ENCODE data around the gene CDK14. TPM values are rescaled to one million over a fixed set of nuclear protein-coding genes. Genes with fewer than 3 reads are reported as not detected.

CDK14 gene
- total RNA-seq, 5 donors from 2014 or later (not counting 1 experiment from before 2014, with no cell fraction given): 0.86 to 6.6 (median 1.6) TPM

GRCh38 chr7:91162436-91162835 is 566.3 kb downstream of the CDK14 start:
- DNase-seq (no peak), ATAC-seq (replicated peaks in 1 of 4) (no peak)
- H3K4me1 Mint-ChIP-seq: peaks cover 0 to 3% (median 0%) of the 10 kb centered on the region in 3 donors
- no CpG with 5 or more reads among the region's 6 CpGs for whole genome bisulfite sequencing (ENCODE audit: insufficient coverage)
- H3K27me3 Mint-ChIP-seq: no peaks in the 10 kb centered on the region
- Histone ChIP-seq H3K27ac (ENCODE audit: low read length) (no peak overlapping the region), H3K36me3 (ENCODE audit: control insufficient read depth in 2 of 2, extremely low read depth in 1 of 2, insufficient read depth in 1 of 2, low read length in 1 of 2) (no peaks in the 10 kb centered on the region), H3K4me1 (ENCODE audit: control insufficient read depth in 1 of 2, extremely low read depth in 1 of 2, insufficient read depth in 2 of 2, low read length in 2 of 2) (no peaks in the 10 kb centered on the region), H3K4me3 (ENCODE audit: control insufficient read depth in 1 of 2, extremely low read depth in 1 of 2, low read length in 1 of 2) (no peak overlapping the region), H3K27me3 (replicated peaks in 1 of 2; ENCODE audit: control insufficient read depth in 2 of 2, extremely low read depth in 1 of 2, insufficient read depth in 2 of 2, low read length in 1 of 2) (no peaks in the 10 kb centered on the region), H3K9me3 (no peaks in the 10 kb centered on the region)
- no peak overlapping the region for H3K27ac Mint-ChIP-seq
- H3K9me3 Mint-ChIP-seq: no peaks in the 10 kb centered on the region
- POLR2A ChIA-PET: no interaction called here
- no peak overlapping the region for H3K4me3 Mint-ChIP-seq
- H3K36me3 Mint-ChIP-seq: no peaks in the 10 kb centered on the region
- CTCF ChIA-PET: no interaction called here

DNA sequence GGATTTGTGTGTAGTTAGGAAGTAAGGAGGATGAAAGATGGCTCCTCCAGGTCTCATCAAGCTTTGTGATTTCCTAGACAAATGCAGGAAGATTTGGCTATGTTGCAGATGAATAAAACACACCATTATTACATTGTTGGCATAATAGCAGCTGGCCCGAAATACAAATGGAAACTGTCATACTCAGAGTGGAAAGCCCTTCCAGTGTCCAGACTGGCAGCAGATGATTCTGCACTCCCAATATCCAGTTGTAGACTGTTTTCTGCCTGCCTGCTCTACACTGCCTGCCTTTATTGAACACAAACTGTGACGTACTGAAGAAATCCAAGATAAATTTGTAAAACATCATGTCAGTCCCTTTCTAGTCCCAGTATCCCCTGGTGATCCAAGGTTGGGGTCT is 568.4 kb downstream of the CDK14 start:
- Histone ChIP-seq H3K27ac (ENCODE audit: low read length) (no peak overlapping the region), H3K9me3 (no peaks in the 10 kb centered on the region)
- POLR2A ChIA-PET: no interaction called here

DNA sequence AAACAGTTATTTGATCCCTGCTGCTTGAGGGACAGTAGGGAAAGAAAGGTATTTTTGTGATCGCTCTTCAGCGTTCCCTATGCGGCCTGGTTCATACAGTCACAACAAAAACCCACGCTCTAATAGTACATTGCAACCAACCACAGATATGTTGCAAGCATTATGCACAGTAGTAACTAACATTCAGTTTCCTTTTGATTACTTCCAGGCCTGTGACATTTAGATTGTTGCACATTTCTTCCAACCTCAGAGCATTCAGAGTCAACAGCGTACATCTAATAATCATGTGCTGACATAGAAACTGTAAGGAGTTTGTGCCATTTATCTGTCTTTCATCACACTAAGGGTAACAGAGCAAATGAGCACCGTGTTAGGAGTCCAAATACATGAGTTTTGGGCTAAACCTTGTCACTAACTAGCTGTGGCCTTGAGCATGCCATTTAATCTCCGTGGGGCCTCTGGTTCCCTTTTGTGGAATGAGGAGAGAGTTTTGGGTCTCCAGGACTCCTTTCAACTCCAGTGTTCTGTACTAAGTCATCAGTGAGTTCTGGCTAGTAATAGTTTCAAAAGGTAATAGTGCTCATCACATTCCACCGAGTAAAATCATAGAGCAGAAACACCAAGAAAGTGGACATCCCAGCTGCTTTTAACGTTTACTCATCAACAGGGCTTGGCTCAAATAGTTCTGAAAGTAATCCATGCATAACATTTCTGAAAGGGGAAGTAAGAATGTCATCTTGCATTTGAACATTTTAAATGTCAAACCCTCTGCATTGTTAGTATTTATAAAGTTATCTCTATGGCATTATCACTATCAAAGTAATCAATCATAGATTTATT is 569.1 kb downstream of the CDK14 start:
- ChIA-PET CTCF (no interaction called here), POLR2A (no interaction called here)
- H3K4me1 Mint-ChIP-seq: peaks cover 0 to 3% (median 0%) of the 10 kb centered on the region in 3 donors
- H3K4me3 Mint-ChIP-seq: no peak overlapping the region
- no peaks in the 10 kb centered on the region for H3K9me3 Mint-ChIP-seq
- Histone ChIP-seq H3K4me1 (ENCODE audit: control insufficient read depth in 1 of 2, extremely low read depth in 1 of 2, insufficient read depth in 2 of 2, low read length in 2 of 2) (no peaks in the 10 kb centered on the region), H3K27me3 (replicated peaks in 1 of 2; ENCODE audit: control insufficient read depth in 2 of 2, extremely low read depth in 1 of 2, insufficient read depth in 2 of 2, low read length in 1 of 2) (no peaks in the 10 kb centered on the region), H3K27ac (ENCODE audit: low read length) (no peak overlapping the region), H3K9me3 (no peaks in the 10 kb centered on the region), H3K36me3 (ENCODE audit: control insufficient read depth in 2 of 2, extremely low read depth in 1 of 2, insufficient read depth in 1 of 2, low read length in 1 of 2) (no peaks in the 10 kb centered on the region), H3K4me3 (ENCODE audit: control insufficient read depth in 1 of 2, extremely low read depth in 1 of 2, low read length in 1 of 2) (no peak overlapping the region)
- ATAC-seq (replicated peaks in 1 of 4): no peak
- WGBS (ENCODE audit: insufficient coverage): no CpG with 5 or more reads among the region's 9 CpGs
- no peak overlapping the region for H3K27ac Mint-ChIP-seq
- H3K27me3 Mint-ChIP-seq: no peaks in the 10 kb centered on the region
- no peaks in the 10 kb centered on the region for H3K36me3 Mint-ChIP-seq
- no peak for DNase-seq

More for the DNA sequence above, 568.4 kb downstream of the CDK14 start:
- no peaks in the 10 kb centered on the region for H3K36me3 Mint-ChIP-seq
- ATAC-seq (replicated peaks in 1 of 4) (no peak), DNase-seq (no peak)
- H3K27me3 Mint-ChIP-seq: no peaks in the 10 kb centered on the region
- no peak overlapping the region for H3K4me3 Mint-ChIP-seq
- Histone ChIP-seq H3K27me3 (replicated peaks in 1 of 2; ENCODE audit: control insufficient read depth in 2 of 2, extremely low read depth in 1 of 2, insufficient read depth in 2 of 2, low read length in 1 of 2) (no peaks in the 10 kb centered on the region), H3K4me3 (ENCODE audit: control insufficient read depth in 1 of 2, extremely low read depth in 1 of 2, low read length in 1 of 2) (no peak overlapping the region), H3K36me3 (ENCODE audit: control insufficient read depth in 2 of 2, extremely low read depth in 1 of 2, insufficient read depth in 1 of 2, low read length in 1 of 2) (no peaks in the 10 kb centered on the region), H3K4me1 (ENCODE audit: control insufficient read depth in 1 of 2, extremely low read depth in 1 of 2, insufficient read depth in 2 of 2, low read length in 2 of 2) (no peaks in the 10 kb centered on the region)
- H3K4me1 Mint-ChIP-seq: peaks cover 0 to 3% (median 0%) of the 10 kb centered on the region in 3 donors
- WGBS (ENCODE audit: insufficient coverage): 89% methylated on average over 1 of the region's 2 CpGs
- no peaks in the 10 kb centered on the region for H3K9me3 Mint-ChIP-seq
- H3K27ac Mint-ChIP-seq: no peak overlapping the region
- CTCF ChIA-PET: no interaction called here

DNA sequence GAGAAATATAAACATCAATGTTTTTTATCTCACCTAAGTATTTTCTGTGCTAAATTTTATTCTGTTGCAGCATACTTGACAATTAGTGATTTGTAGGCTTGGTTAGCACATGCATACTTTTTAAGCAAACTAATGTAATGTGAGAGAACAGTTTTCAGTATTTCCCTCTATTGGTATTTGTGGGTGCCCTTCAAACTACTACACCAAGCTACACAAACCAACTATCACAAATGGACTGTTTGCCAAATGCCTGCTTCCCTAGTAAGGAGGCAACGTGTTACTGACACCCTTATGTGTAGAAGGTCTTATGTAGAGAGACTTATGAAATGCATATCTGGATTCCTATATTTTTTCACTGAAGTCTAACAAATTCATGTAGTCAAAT is 569.7 kb downstream of the CDK14 start:
- Histone ChIP-seq H3K4me3 (ENCODE audit: control insufficient read depth in 1 of 2, extremely low read depth in 1 of 2, low read length in 1 of 2) (no peak overlapping the region), H3K4me1 (ENCODE audit: control insufficient read depth in 1 of 2, extremely low read depth in 1 of 2, insufficient read depth in 2 of 2, low read length in 2 of 2) (no peaks in the 10 kb centered on the region), H3K27me3 (replicated peaks in 1 of 2; ENCODE audit: control insufficient read depth in 2 of 2, extremely low read depth in 1 of 2, insufficient read depth in 2 of 2, low read length in 1 of 2) (no peaks in the 10 kb centered on the region), H3K9me3 (no peaks in the 10 kb centered on the region), H3K36me3 (ENCODE audit: control insufficient read depth in 2 of 2, extremely low read depth in 1 of 2, insufficient read depth in 1 of 2, low read length in 1 of 2) (no peaks in the 10 kb centered on the region), H3K27ac (ENCODE audit: low read length) (no peak overlapping the region)
- Mint-ChIP-seq H3K4me1 (peaks cover 0 to 3% (median 0%) of the 10 kb centered on the region in 3 donors), H3K27ac (no peak overlapping the region), H3K4me3 (no peak overlapping the region), H3K9me3 (no peaks in the 10 kb centered on the region), H3K36me3 (no peaks in the 10 kb centered on the region), H3K27me3 (no peaks in the 10 kb centered on the region)
- ATAC-seq (replicated peaks in 1 of 4) (no peak), DNase-seq (no peak)
- ChIA-PET POLR2A (no interaction called here), CTCF (no interaction called here)
- no CpG with 5 or more reads among the region's 1 CpG for WGBS (ENCODE audit: insufficient coverage)

- no peaks in the 10 kb centered on the region for H3K9me3 ChIP-seq
- no peaks in the 10 kb centered on the region for H3K36me3 Mint-ChIP-seq
- H3K4me1 ChIP-seq (ENCODE audit: control insufficient read depth in 1 of 2, extremely low read depth in 1 of 2, insufficient read depth in 2 of 2, low read length in 2 of 2): no peaks in the 10 kb centered on the region
- DNase-seq (no peak), ATAC-seq (replicated peaks in 1 of 4) (no peak)
- H3K4me3 Mint-ChIP-seq: no peak overlapping the region
- no peaks in the 10 kb centered on the region for H3K27me3 ChIP-seq (replicated peaks in 1 of 2; ENCODE audit: control insufficient read depth in 2 of 2, extremely low read depth in 1 of 2, insufficient read depth in 2 of 2, low read length in 1 of 2)
- no peak overlapping the region for H3K4me3 ChIP-seq (ENCODE audit: control insufficient read depth in 1 of 2, extremely low read depth in 1 of 2, low read length in 1 of 2)
- 83% methylated on average over 6 of the region's 11 CpGs for WGBS (ENCODE audit: insufficient coverage)
- no peaks in the 10 kb centered on the region for H3K36me3 ChIP-seq (ENCODE audit: control insufficient read depth in 2 of 2, extremely low read depth in 1 of 2, insufficient read depth in 1 of 2, low read length in 1 of 2)
- ChIA-PET CTCF (no interaction called here), POLR2A (no interaction called here)
- H3K27me3 Mint-ChIP-seq: peaks cover 2 to 5% of the 10 kb centered on the region in 2 donors
- H3K27ac ChIP-seq (ENCODE audit: low read length): no peak overlapping the region
- H3K9me3 Mint-ChIP-seq: no peaks in the 10 kb centered on the region
- peaks cover 0 to 3% (median 0%) of the 10 kb centered on the region in 3 donors for H3K4me1 Mint-ChIP-seq
- H3K27ac Mint-ChIP-seq: no peak overlapping the region
Measured at GRCh38 chr7:91168871-91169829, 573.0 kb downstream of the CDK14 start.

DNA sequence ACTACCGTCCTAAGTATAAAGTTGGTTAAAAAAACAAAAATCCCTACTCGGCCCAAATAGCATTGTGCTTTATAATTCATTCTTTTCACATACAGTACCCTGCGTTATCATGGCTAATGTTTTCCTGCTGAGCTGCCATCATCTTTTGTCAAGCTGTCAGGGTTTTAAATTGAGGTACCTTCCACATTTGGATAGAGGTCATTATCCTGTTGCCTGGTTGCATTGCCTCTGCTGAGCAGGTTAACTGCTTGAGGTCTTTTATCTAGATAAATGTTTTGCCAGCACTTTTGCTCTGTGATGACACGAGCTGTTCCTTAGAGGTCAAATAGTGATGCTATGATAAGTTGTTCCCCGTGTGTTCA is 573.7 kb downstream of the CDK14 start:
- Mint-ChIP-seq H3K4me1 (peaks cover 0 to 3% (median 0%) of the 10 kb centered on the region in 3 donors), H3K27ac (no peak overlapping the region), H3K36me3 (no peaks in the 10 kb centered on the region), H3K4me3 (no peak overlapping the region), H3K9me3 (no peaks in the 10 kb centered on the region), H3K27me3 (peaks cover 2 to 5% of the 10 kb centered on the region in 2 donors)
- ChIA-PET CTCF (no interaction called here), POLR2A (no interaction called here)
- Histone ChIP-seq H3K9me3 (no peaks in the 10 kb centered on the region), H3K27me3 (replicated peaks in 1 of 2; ENCODE audit: control insufficient read depth in 2 of 2, extremely low read depth in 1 of 2, insufficient read depth in 2 of 2, low read length in 1 of 2) (no peaks in the 10 kb centered on the region), H3K4me1 (ENCODE audit: control insufficient read depth in 1 of 2, extremely low read depth in 1 of 2, insufficient read depth in 2 of 2, low read length in 2 of 2) (no peaks in the 10 kb centered on the region), H3K4me3 (ENCODE audit: control insufficient read depth in 1 of 2, extremely low read depth in 1 of 2, low read length in 1 of 2) (no peak overlapping the region), H3K27ac (ENCODE audit: low read length) (no peak overlapping the region), H3K36me3 (ENCODE audit: control insufficient read depth in 2 of 2, extremely low read depth in 1 of 2, insufficient read depth in 1 of 2, low read length in 1 of 2) (no peaks in the 10 kb centered on the region)
- no CpG with 5 or more reads among the region's 5 CpGs for WGBS (ENCODE audit: insufficient coverage)
- ATAC-seq (replicated peaks in 1 of 4) (no peak), DNase-seq (no peak)
